Measurements from ENCODE around the gene LRG1.
A peak's percentile ranks its signal among the peaks of the same experiment; 100 is the strongest.

The LRG1 gene

GRCh38 chr19:4508698-4509097, 31.1 kb downstream of the LRG1 start:
- DNase-seq (ENCODE audit: low read depth), result no peak

GRCh38 chr19:4507804-4508203, 32.0 kb downstream of the LRG1 start:
- no peak for DNase-seq (ENCODE audit: low read depth)

GRCh38 chr19:4507150-4507452, 32.7 kb downstream of the LRG1 start:
- DNase-seq (ENCODE audit: low read depth), result no peak

GRCh38 chr19:4506449-4507149, 33.2 kb downstream of the LRG1 start:
- DNase-seq (ENCODE audit: low read depth), result peak; percentile 38

- DNase-seq (ENCODE audit: low read depth), result no peak
Measured at GRCh38 chr19:4505570-4506448, 34.0 kb downstream of the LRG1 start.

- no peak for DNase-seq (ENCODE audit: low read depth)
Measured at GRCh38 chr19:4504891-4505569, 34.8 kb downstream of the LRG1 start.

GRCh38 chr19:4504297-4504701, 35.5 kb downstream of the LRG1 start:
- no peak for DNase-seq (ENCODE audit: low read depth)

GRCh38 chr19:4503825-4504170, 36.0 kb downstream of the LRG1 start:
- DNase-seq (ENCODE audit: low read depth), result no peak

- no peak for DNase-seq (ENCODE audit: low read depth)
Measured at GRCh38 chr19:4503132-4503824, 36.6 kb downstream of the LRG1 start.

GRCh38 chr19:4502282-4503131, 37.3 kb downstream of the LRG1 start:
- no peak for DNase-seq (ENCODE audit: low read depth)

- DNase-seq (ENCODE audit: low read depth), result no peak
Measured at GRCh38 chr19:4501691-4502090, 38.1 kb downstream of the LRG1 start.

GRCh38 chr19:4500841-4501591, 38.8 kb downstream of the LRG1 start:
- no peak for DNase-seq (ENCODE audit: low read depth)

- DNase-seq (ENCODE audit: low read depth), result no peak
Measured at GRCh38 chr19:4499855-4500254, 40.0 kb downstream of the LRG1 start.

GRCh38 chr19:4499318-4499717, 40.5 kb downstream of the LRG1 start:
- DNase-seq (ENCODE audit: low read depth), result no peak

GRCh38 chr19:4498694-4499093, 41.1 kb downstream of the LRG1 start:
- DNase-seq (ENCODE audit: low read depth), result no peak

GRCh38 chr19:4497770-4498389, 42.0 kb downstream of the LRG1 start:
- DNase-seq (ENCODE audit: low read depth), result no peak

GRCh38 chr19:4496304-4496703, 43.5 kb downstream of the LRG1 start:
- DNase-seq (ENCODE audit: low read depth), result no peak

- no peak for DNase-seq (ENCODE audit: low read depth)
Measured at GRCh38 chr19:4495471-4495870, 44.4 kb downstream of the LRG1 start.

GRCh38 chr19:4494691-4495064, 45.2 kb downstream of the LRG1 start:
- no peak for DNase-seq (ENCODE audit: low read depth)

- no peak for DNase-seq (ENCODE audit: low read depth)
Measured at GRCh38 chr19:4493929-4494690, 45.7 kb downstream of the LRG1 start.

Measured in non-pigmented ciliary epithelial cell (primary cell).